Gastroesophageal sphincter (tissue), 3 donors: ENCODE data around the gene NRXN3.

Source experiments
- EP300 ChIP-seq: sonication (generic); formaldehyde crosslinking; IDR thresholded peaks from one replicate; pipeline ENCODE4 v1.6.1; 2017; ENCODE audit warnings: antibody characterized with exemption, mild to moderate bottlenecking
- POLR2A ChIP-seq, 2 donors: fragments of 450-650 bp; IDR thresholded peaks; one replicate each; pipeline ENCODE4 v1.6.1; 2017; ENCODE audit warnings: antibody characterized with exemption in 2 of 2, mild to moderate bottlenecking in 2 of 2, moderate library complexity in 1 of 2
- POLR2AphosphoS5 ChIP-seq: sonication (generic); formaldehyde crosslinking; IDR thresholded peaks from one replicate; pipeline ENCODE4 v1.6.1; 2017; ENCODE audit warnings: antibody characterized with exemption
- TF ChIP-seq, protein P1 (sequence below), 4 experiments: fragments of 200-600 bp in 2 of 4; fragments of 450-650 bp in 2 of 4; sonication (generic) in 1 of 4; IDR thresholded peaks; one replicate each; pipeline ENCODE4 v1.5.1; 2017 to 2019; ENCODE audit warnings: antibody characterized with exemption in 4 of 4, mild to moderate bottlenecking in 2 of 4, moderate library complexity in 2 of 4

- TF ChIP-seq, protein P1, sequence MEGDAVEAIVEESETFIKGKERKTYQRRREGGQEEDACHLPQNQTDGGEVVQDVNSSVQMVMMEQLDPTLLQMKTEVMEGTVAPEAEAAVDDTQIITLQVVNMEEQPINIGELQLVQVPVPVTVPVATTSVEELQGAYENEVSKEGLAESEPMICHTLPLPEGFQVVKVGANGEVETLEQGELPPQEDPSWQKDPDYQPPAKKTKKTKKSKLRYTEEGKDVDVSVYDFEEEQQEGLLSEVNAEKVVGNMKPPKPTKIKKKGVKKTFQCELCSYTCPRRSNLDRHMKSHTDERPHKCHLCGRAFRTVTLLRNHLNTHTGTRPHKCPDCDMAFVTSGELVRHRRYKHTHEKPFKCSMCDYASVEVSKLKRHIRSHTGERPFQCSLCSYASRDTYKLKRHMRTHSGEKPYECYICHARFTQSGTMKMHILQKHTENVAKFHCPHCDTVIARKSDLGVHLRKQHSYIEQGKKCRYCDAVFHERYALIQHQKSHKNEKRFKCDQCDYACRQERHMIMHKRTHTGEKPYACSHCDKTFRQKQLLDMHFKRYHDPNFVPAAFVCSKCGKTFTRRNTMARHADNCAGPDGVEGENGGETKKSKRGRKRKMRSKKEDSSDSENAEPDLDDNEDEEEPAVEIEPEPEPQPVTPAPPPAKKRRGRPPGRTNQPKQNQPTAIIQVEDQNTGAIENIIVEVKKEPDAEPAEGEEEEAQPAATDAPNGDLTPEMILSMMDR (IDR thresholded peaks at IDR 0.05): no peak
- TF ChIP-seq POLR2AphosphoS5 (no peak), POLR2A (IDR thresholded peaks at IDR 0.05) (no peak), EP300 (no peak)
Measured at GRCh38 chr14:78220273-78220672, 50.1 kb downstream of the NRXN3 start.
